HT1080 (cell line): Measurements from ENCODE around the gene LSM11. TPM values are rescaled to one million over a fixed set of nuclear protein-coding genes. Genes with fewer than 3 reads are reported as not detected.

Experiments
- DNase-seq: peaks from one replicate; pipeline ENCODE4 v3.0.0-alpha.2; 2015; ENCODE audit warnings: low read depth
- total RNA-seq: library from RNA; depleted of rRNA; stranded (reverse); fragments of >200 nt; shearing (Covaris generic); gene quantifications from 2 replicates; pipeline ENCODE4 v1.2.3, GENCODE V29; 2014

LSM11 gene
- total RNA-seq, 1 experiment from 2014 or later, result 3.6 TPM

DNA sequence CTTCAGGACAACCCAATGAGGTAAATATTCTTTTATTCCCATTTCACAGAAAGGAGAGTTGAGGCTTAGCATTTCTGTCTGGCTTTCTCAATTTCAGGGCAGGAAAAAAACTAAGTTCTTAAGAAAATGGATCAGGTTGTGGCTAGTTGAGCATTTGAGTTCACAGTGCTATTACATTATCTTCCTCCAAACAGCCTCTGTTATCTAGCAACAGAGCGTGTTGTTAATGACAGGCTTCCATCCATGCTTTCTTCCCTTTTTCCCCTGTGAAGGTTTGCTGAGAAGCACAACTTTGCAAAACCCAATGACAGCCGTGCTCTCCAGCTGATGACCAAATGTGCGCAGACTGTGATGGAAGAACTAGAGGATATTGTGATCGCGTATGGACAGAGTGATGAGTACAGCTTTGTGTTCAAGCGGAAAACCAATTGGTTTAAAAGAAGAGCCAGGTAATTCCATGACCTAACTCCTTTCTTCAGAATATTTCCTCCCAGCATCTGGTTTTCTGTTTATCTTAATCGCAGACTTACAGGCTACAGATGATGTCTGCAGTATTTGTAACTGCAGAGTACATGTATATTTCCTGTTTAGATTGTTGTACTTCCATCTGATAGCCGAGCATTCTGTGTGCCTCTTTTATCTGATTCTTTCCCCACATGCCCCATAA, 10.8 kb upstream of the LSM11 start:
- DNase-seq, result no peak

DNA sequence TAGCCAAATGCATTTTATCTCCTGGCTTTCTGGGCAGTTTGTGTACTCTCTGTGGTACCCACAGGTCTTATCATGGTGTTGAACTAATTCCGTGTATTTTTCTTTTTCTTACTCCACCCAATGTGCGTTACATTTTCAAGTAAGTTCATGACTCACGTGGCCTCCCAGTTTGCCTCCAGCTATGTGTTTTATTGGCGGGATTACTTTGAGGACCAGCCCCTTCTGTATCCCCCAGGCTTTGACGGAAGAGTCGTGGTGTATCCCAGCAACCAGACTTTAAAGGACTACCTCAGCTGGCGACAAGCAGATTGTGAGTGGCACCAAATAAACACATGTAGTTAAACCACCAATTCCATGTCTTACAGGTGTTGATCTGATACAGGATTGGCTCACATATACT, 9.1 kb upstream of the LSM11 start:
- no peak for DNase-seq

DNA sequence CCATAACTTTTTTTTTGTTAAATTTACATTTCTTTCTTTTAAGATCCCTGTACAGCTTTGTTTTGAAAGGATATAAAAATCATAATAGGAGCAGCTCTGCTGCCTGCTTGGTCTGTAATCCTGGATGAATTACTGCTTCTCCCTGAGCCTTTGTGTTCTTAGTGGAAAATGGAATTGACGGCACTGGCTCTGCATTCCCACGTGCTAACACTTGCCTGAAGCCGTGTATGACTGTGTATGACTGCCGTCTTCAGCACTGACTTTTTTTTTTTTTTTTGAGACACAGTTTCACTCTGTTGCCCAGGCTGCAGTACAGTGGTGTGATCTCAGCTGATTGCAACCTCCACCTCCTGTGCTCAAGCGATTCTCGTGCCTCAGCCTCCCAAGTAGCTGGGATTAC, 7.5 kb upstream of the LSM11 start:
- no peak for DNase-seq

DNA sequence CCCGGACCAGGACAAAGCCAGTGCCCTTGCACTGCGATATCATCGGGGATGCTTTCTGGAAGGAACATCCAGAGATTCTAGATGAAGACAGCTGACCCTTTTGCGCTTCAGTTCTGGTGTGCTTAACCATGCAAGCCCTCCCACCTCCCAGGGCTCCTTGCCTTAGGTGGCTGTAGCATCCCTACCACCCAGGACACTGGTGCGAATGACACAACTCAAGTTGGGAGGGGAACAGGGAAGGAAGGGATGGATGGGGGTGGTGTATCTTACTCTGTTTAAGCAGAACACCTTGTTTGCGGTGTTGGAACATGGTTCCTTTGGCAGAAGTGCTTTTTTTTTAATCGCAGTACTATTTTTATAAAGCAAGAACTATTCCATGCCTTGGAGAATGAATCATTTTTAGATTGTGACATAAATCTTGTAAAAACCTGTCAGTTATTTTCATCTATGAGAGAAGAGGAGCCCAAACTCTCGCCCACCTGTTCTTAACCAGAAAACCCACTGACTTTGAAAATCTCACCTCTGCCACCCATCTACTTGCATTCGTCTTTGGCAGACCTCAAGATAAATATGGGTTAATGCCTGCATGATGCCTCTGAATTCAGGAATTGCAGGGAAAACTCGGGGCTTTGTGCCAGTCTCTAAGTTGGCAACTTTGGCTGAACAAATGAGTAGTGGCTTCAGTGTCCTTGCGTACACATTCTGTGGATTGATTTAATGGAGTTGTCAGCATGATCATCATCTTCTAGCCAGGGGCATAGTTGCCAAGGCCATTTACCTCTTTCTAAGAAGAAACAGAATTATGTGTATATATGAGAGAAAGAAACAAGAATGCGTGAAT, 3.9 kb upstream of the LSM11 start:
- no peak for DNase-seq

DNA sequence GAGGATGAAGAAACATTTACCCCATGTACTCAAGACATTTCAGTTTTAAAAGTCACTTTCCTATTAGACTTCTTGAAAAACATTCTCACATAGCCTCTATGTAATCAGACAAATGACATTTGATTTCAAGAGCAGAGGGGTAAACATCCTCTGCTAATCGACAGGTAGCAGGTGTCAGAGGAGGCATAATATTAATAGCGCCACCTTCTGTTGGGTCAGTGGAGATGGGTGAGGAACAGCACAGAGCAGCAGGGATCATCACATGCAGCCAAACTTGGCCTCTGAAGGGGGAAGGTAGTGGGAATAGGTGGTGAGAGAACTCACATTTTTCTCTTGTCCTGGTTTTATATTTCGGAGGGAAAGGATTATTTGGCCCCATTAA, 3.3 kb upstream of the LSM11 start:
- DNase-seq, result peak; percentile 30

DNA sequence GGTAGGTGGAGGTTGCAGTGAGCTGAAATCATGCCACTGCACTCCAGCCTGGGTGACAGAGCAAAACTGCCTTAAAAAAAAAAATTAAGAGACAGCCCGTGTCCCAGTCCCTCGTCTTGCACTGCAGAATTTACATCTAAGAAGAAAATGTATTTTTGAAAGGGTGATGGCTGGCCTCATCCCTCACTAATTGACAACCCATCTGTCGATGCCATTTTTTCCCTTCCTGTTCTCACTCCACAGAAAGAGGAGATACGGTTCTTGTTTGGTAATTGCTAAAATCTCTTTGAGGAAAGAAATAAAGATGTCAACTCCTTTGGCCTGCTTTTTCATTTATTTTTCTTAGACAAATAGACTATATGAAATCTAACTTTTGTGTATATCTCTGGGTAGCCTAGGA, 2.4 kb upstream of the LSM11 start:
- no peak for DNase-seq

DNA sequence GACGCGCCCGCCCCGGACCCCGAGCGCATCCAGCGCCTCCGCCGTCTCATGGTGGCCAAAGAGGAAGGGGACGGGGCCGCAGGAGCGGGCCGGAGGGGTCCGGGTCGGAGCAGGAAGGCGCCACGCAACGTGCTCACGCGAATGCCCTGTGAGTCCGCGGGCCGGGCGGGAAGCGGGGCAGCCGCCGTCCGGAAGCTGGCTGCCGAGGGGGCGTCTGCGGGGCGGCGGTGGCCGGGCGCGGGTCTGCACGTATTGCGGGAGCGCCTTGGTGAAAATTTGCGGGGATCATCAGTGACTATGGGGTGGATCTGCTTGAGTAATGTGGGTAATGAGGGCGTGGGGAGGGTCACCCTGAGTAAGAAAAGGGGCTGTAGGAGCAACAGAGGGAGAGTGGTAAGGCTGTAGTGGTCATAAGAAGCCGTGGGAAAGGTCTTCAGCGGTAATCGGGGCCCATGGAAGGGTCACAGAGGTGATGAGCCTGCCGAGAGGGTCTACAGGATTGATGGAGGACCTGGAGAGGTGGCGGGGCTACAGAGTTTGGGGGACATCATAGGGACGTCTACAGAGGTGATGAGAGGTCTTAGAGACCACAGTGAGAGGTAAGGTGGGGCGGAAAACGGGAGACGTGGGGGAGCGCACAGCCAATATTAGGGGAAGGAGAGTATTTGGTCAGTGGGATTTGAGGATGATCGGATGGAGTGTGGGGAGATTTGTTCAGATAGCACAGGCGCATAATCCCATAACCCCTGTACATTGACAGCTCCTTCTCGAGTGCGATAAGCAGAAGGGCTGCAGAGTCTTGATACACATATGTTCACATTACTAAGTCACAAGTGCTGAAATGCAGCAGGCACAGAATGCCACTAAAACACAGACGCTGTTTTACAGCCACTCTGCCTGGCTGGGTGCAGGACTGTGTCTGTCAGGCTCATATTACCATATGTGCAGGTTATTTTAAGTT, 819 bp downstream of the LSM11 start:
- no peak for DNase-seq

DNA sequence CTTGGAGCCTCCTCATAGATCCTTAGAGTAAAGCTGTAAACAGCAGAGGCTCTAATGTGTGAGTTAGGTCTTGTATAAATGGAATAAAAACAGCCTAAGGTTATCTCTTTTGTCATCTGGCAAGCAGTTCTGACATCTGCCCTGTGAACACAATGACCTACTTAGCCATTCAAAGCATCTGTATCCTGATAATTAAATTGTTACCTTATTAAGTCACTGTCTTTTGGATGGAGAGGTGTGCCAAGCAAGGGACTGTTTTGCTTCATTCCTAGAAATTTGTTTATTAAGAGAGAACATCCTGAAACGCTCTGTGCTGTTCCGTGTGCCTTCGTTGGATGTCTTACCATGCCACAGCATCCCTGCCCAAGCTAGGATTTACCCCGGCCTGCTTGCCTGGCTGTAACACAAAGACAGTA, 1.5 kb downstream of the LSM11 start:
- DNase-seq, result no peak

DNA sequence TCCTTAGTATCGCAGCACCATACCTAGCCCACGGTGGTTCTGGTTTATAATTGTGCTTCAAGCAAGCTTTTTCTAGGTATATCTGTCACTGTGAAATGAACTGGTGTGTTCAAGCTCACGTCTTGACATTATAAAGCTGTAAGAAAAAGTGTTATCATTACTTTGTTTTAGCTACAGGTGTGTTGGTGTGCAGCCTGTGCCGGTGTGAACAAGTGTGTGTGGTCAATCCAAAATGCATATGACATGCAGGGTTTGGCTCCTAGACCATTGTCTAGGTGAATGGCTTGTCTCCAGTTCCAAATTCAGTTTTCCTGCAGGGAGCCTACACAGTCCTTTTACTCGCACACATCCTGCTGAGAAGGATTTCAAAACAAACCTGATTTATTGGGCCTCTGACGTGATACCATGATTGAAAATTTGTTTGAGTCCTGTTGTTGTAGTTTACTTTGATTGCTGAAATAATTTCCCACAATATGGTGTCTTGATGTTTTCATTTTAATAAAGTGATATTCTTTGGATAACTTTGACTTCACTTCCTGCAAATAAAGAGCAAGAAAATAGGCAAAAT, 3.7 kb downstream of the LSM11 start:
- DNase-seq, result no peak

DNA sequence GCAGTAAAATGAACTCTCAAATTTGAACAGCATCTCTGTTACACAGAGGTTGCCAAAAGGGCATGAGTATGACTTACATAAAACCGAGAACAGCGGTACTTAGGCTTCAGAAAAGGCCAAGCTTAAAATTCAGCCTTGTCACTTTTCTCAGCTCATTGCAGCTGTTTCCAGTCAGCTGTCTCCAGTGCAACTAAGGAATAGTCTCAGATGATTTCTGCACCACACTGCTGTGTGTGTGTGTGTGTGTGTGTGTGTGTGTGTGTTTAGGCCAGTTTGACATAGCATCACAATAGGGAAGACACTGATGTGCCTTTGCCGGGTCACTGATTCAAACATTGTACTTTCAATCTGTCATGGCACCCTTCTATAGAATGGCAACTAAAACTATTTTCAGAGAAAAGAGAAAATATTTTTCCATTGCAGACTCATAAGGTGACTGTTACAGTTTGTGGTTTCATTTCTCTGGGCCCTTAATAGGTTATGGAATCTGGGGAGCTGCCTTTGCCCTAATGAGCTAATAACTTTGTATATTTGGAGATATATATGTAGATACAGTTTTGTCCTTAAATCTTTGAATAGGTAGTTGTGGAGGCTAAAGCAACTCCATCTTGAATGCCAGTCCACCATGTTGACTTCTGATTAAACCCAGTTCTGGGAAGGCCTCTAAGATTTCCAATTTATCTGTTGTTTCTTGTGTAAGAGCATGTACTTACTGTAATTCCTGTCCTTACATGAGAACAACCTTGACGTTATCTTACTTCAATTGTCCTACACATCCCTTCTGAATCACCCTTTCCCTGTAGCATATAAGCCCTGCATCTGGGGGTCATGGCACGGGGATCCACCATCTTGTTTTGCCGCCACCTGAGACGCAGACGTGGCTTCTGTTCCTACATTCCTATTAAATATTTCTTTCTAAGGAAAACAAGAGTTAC, 4.5 kb downstream of the LSM11 start:
- no peak for DNase-seq

DNA sequence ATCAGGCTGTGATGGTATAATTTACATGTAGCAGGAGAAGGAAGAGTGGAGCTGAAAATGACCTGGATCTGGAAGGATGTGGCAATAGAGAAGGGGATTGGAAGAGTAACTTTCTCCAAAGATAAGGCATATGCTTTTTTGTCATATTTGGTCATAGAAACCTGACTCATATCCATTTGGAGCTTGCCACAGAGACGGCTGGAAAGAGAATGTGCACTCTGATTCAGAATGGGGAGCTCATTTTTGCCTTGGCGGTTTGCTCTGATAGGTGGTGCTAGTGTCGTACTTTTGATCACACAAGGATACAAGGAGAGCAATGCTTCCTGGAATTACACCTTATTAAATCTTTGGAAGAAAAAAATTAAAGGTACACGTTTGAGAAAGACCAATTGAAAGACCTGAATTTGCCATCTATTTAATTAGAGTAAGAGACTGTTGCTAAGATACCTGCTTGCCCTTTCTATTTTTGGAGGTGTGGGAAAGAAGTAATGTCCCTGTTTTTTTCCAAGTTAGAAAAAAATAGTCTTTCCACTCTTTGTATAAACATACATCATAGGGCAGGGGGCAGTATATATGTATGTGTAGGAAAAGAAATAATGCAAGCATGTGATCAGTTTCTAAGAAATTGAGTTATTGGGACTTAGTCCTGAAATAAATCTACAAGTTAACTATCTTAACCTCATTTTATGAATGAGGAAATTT, 5.4 kb downstream of the LSM11 start:
- DNase-seq, result peak; percentile 88

DNA sequence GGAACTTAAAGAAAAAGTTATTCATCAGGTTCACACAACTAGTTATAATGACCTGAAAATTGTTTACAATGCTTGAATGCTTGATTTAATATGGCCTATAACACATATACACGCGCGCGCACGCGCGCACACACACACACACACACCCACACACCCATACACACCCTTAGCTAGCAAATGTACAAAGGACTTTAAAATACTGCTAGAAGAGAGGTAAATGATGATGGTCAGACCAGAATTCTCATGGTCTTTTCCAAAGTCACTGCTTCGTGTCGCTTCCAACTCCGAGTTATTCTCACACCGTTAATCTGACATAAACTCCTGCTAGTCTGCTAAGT, 5.9 kb downstream of the LSM11 start:
- DNase-seq, result no peak

DNA sequence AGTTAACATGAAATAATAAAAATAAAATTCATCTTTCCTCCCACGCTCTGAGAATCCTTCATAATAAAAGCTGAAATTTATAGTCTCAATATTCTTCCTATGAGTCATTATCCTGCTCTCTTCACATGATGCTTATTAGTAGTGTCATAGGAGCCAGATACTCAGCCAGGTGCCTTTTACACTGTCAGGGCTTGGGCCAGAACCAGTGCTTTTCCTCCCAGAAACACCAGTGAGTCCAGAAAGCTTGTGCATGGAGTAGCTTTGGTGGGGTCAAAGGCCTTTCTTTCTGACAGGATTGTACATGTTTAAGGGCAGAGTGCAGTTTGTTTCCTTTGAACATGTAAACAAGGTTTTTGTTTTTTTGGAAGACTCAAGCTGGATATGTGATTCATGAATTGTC, 6.8 kb downstream of the LSM11 start:
- DNase-seq, result peak; percentile 39

DNA sequence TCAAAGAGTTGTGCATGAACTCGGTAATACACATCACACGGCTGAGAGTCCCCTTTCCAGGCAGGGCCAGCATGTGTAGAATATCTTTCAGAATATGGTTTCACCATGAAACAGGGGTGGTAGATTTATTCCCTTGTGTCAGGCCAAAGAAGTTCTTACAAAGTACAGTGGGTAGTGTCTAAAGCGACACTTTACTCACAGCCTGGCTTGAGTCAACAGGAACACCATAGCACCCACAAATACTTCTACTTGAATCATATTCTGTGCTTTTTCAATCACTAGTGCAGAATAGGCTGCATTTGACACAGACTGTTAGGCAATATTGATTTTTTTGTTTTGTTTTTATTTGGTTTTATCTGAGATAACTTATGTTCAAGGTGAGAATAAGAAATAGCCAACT, 12.6 kb downstream of the LSM11 start:
- no peak for DNase-seq

DNA sequence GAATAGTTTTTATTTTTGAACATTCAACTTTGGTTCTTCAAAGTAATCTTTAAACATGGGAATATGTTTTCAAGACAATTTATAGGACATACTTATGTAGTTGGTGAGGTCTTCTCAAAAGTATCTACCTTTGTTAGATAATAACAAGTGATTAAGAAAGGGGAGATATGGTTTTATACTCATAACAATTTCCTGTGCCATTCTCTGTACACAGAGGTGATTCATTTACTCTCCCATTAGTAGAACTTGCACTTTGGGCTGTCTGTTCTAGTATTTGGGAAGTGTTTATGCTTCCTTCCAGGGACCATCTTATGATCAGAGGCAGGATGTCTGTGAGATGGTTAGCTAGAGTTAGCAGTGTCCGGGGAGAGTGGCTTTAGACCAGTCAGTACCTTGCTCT, 15.2 kb downstream of the LSM11 start:
- DNase-seq, result no peak

DNA sequence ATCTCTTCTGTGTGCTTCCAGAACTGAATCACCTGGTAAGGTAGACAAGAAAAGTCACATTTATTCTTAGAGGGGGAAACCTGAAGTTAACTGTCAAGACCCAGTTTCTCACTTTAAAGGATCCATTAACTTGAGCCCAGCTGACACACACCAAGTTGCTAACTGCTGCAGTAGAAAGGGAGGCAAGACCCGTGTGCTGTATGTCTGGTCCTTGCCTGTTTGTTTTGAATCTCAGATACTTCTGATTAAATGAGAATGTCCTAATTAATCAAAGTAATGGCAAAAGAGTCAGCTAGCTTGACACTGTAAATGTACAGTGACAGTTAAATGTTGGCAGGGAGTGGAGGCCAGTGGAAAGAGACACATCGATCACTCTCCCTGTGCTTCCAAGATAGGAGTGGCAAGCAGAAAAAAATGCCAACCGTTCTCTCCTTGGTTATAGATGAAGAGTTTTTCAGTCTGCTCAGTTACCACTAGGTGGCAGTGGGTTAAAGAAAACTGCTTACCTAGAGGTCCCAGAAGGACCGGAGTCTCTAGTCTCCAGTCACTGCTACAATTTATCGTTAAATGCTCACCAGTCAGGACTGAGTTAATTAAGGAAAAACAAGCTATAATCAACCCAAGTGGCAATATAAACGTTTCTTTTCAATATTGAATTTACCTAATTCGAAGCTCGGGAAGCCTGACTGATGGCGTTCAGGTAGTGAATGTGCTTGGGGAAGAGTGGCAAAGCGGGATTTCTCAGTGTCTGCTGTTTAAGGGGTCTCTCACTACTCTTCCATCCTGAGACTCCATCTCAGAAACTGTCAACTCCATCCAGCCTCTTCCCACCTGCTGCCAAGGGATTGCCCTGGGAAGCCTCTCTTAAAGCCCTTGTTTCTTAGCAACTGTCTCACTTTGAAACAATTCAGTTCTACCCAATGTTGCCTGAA, 18.4 kb downstream of the LSM11 start:
- DNase-seq, result peak; percentile 70

DNA sequence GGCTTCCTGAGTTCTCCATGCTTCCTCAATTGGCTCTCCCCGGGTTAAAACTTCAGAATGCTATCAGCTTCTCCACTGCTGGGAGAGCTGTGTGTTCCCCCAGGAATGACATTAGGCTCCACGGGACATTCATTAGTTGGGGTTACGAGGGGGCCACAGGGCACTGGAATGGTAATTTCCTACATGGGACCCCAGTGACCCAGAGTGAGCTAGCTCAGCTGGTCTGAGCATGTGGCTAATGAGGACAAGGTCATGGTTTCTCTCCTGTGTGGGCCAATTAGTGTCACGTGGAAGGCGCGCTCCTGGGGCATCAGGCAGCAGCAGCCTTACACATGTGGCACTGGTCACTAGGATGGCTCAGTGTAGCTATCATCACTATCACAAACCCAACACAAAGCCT, 21.0 kb downstream of the LSM11 start:
- DNase-seq, result no peak

DNA sequence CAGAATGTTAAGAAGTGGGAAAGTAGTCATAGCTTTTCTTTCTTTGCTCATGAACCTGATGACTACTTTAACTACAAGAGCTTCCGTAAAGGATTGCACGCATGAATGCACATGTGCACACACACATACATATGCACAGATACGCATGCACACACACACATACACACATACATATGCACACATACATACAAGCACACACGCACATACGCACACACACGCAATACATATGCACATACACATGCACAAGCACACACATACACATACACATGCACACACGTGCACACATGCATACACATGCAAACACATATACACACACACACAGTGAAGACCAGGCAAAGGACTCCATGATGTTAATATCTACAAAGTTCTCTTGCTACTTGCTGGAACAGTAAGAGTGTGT, 22.9 kb downstream of the LSM11 start:
- DNase-seq, result no peak

DNA sequence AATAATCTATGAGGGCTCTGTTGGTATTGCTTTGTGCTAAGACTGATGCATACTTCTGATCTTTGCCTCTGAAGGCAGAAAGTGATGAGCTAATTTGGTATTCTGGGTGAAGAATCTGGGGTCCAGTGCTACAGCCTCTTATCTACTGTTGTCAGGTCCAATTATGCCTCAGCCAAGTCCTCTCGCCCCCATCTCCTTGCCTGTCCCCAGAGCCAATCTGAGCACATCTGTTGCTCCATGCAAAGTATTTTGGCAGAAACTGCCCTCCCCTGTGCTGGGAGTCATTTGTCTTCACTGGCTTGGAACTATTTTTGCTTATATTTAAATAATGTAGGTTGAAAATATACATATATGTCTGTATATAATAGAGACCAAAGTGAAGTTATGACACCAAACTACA, 23.4 kb downstream of the LSM11 start:
- DNase-seq, result no peak
